GM12892 (cell line): ENCODE data around the gene ERVMER34-1. TPM values are rescaled to one million over a fixed set of nuclear protein-coding genes. Genes with fewer than 3 reads are reported as not detected.

Experiments
- DNase-seq: peaks from one replicate; pipeline ENCODE4 v3.0.0; 2011; ENCODE audit not compliant: insufficient read length
- FAIRE-seq: peaks from 2 replicates; lab custom pipeline; 2011; peaks lifted over from hg19 to GRCh38; lab: Jason Lieb, UNC
- POLR2A ChIP-seq: IDR thresholded peaks from 2 replicates; pipeline ENCODE4 v1.6.1; 2011; ENCODE audit warnings: low read depth, low read length, control low read depth
- POLR2AphosphoS5 ChIP-seq: IDR thresholded peaks from 2 replicates; pipeline ENCODE4 v1.6.1; 2011; ENCODE audit warnings: low read depth, low read length, control low read depth
- TAF1 ChIP-seq: IDR thresholded peaks from 2 replicates; pipeline ENCODE4 v1.6.1; 2011; ENCODE audit warnings: low read depth, mild to moderate bottlenecking, control low read depth, low read length, borderline replicate concordance
- polyA plus RNA-seq: library from polyadenylated mRNA; unstranded; fragments of >200 nt; gene quantifications from one replicate; pipeline ENCODE4 v1.2.1, GENCODE V29; 2012; ENCODE audit warnings: missing spikeins, inconsistent platforms; ENCODE audit not compliant: missing spikeins

Gene ERVMER34-1
- polyA plus RNA-seq: not detected

DNA sequence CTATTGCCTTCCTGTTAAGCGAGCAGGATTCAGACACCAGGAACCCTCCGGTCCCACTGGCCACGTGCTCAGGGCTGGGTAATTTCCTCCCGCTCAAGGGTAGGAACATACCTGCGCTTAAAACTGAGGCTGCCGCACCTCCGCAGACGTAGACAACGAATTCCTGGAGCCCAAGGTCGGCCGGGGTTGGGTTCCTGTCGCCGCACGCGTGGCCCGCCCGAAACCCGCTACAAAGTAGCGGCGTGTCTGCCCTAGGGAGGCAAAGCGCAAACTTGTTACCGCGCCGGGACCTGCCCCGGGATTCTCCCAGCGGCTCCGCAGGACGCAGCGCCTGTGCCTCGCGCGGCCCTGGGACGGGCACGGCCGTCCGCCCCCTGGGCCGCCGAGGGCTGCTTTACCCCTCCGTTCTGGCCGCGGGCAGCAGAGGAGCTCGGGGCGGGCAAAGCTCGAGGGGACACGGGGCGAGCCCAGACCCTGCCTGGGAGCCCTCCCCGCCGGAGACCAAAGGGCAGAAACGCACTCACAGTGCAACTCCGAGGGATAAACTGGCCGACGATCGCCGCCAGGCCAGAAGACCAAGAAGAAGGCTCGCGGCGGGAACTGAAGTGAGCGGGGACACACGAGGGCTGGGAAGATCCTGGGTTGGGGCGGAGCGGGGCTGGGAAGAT lies at the start of gene ERVMER34-1:
TSS of gene ERVMER34-1 (minus strand) at position 607 of the 668 bp plus-strand sequence. CDS start 5,905 bp downstream, outside the sequence.
- no peak for FAIRE-seq
- no peak for DNase-seq
- no peak for TF ChIP-seq POLR2A
- no peak for TF ChIP-seq TAF1
- no peak for TF ChIP-seq POLR2AphosphoS5

DNA sequence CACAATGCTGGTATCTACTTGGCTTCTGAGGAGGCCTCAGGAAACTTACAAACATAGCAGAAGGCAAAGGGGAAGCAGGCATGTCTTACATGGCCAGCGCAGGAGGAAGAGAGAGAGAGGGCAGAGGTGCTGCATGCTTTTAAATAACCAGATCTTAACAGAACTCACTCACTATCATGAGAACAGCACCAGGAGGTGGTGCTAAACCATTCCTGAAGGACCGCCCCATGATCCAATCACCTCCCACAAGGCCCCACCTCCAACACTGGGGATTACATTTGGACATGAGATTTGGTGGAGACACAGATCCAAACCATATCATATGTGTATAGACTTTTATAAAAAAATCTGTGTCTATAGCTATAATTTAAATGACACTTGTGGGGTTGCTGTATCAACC lies 48.6 kb upstream of the ERVMER34-1 start:
- FAIRE-seq (no peak), DNase-seq (no peak)
- TF ChIP-seq POLR2AphosphoS5 (no peak), POLR2A (no peak), TAF1 (no peak)

DNA sequence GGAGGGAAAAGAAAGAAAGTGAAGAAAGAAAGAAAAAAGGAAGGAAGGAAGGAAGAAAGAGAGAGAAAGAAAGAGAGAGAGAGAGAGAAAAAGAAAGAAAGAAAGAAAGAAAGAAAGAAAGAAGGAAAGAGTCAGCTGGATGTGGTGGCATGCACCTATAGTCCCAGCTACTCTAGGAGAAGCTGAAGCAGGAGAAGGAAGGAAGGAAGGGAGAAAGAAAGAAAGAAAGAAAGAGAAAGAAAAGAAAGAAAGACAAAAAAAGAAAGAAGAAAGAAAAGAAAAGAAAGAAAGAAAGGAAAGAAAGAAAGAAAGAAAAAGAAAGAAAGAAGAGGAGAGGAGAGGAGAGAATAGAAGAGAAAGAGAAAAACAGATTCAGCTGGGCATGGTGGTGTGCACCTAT lies 44.3 kb upstream of the ERVMER34-1 start:
- TF ChIP-seq POLR2AphosphoS5 (no peak), POLR2A (no peak), TAF1 (no peak)
- DNase-seq: no peak
- no peak for FAIRE-seq

DNA sequence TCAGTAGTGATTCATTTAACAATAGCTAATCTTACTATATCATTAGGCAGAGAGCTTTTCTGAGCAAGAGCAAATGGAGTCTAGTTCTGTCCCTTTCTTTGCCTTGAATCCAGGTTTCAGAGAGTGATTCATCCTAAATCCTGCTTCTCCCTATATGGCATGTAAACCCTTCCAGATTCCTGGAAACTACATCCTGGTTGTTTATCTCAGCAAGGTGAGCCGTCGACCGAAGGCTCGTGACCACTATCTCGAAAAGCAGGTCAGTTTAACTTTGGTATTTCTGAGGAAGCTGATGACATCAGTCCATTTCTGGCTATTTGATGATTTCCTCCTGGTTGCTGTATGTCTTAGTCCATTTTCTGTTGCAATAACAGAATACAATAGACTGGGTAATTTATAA lies 40.7 kb upstream of the ERVMER34-1 start:
- no peak for TF ChIP-seq TAF1
- no peak for TF ChIP-seq POLR2AphosphoS5
- TF ChIP-seq POLR2A: no peak
- DNase-seq: no peak
- no peak for FAIRE-seq

DNA sequence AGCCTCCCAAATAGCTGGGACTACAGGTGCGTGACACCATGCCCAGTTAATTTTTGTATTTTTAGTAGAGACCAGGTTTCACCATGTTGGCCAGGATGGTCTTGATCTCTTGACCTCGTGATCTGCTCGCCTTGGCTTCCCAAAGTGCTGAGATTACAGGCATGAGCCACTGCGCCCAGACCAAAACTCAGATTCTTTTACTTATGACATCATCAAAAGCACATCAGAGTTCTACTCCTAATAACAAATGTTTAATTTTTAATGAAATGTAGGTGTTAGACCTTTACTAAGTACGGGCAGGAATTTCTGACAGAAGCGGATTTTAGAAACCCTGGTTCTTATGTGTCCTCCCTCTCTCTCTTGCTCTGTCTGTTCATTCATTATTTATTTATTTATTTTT lies 38.5 kb upstream of the ERVMER34-1 start:
- FAIRE-seq: no peak

DNA sequence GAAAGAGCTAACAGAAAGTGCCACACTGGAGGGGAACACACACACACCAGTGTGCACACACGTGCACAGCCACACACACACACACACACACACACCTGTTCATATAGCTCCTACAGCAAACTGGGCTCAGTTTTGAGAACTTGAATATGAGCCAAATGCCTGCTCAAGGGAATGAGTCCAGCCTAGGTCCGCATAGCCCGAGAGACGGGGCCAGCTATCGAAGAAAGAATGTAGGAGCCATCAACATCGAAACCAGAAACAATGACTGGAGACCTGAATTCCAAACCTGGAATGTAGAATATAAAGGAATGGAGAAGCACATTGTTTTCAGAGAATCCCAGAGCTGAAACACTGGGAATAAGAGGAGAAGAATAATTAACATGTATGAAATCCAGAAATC lies 37.6 kb upstream of the ERVMER34-1 start:
- no peak for DNase-seq
- TF ChIP-seq TAF1 (no peak), POLR2A (no peak), POLR2AphosphoS5 (no peak)
- FAIRE-seq: no peak

More for the DNA sequence above, 38.5 kb upstream of the ERVMER34-1 start:
- TF ChIP-seq POLR2A (no peak), TAF1 (no peak), POLR2AphosphoS5 (no peak)
- no peak for DNase-seq

- no peak for FAIRE-seq
- TF ChIP-seq POLR2A (no peak), TAF1 (no peak), POLR2AphosphoS5 (no peak)
- no peak for DNase-seq
Observed at GRCh38 chr4:52783069-52783468, 31.8 kb upstream of the ERVMER34-1 start.

DNA sequence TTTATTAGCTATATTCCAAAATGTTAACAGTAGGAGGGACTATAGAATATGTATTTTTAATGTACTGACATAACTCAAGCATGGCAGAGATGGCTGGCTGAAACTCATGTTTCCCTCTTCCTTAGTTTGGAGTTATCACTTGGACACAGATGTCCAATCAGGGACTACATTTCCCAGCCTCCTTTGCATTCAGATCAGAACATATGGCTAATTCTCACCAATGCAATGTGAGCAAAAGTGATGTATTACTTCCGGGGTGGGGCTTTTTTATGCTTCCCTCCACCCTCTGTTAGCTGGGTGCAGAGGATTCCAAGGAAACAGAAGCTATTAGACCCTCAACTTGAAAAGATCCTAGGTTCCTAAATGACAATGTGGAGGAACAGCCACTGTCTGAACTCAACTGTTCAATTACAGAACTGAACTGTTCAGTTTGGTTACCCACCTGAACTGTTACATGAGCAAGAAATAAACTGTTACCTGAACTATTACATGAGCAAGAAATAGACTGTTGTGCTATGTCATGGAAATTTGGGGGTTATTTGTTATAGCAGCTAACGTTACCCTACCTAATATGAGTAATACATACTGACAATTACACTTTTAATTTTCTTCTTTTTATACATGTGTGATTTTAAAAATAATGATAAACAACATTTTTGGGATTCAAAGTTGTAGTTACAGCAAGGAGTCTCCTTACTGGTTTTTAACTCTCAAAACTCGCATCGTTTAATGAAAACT lies 29.6 kb upstream of the ERVMER34-1 start:
- no peak for DNase-seq
- FAIRE-seq: no peak
- TF ChIP-seq TAF1 (no peak), POLR2AphosphoS5 (no peak), POLR2A (no peak)

DNA sequence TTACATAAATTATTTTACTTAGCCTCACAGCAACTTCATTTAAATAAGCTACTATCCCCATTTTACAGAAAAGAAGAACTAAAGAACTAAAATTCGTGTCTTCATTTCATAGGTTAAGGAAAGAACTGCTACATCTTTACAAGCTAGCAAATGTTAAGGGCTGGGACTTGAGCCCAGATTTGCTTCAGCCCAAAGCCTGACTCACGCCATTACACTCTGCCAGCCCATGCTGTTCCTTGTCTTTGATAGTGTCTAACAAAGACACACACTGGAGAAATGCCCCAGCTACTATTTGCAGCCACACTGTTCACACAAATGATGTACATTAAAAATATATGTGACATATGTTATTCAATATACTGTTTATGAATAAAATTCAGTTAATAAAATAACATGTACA lies 29.0 kb upstream of the ERVMER34-1 start:
- TF ChIP-seq POLR2A: no peak
- TF ChIP-seq TAF1: no peak
- no peak for TF ChIP-seq POLR2AphosphoS5
- FAIRE-seq (no peak), DNase-seq (no peak)

DNA sequence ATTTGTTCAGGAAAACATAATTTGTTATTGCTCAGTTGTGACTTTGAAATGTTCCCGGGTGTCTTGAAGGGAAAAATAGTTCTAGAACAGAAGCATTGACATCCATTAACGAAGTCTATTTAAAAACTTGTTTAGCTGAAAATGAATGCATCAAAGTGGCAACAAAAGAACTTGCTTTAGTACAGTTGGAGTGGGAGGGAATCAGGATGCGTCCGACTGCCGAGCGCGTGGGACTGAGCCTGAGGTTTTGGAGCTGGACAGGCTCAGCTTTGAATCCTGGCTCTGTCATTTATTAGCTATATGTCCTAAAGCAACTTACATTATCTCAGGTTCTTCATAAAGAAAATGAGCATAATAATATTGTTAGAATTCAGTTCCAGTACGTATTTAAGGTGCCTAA lies 9.0 kb upstream of the ERVMER34-1 start:
- DNase-seq (no peak), FAIRE-seq (no peak)
- TF ChIP-seq POLR2AphosphoS5: no peak
- no peak for TF ChIP-seq TAF1
- no peak for TF ChIP-seq POLR2A

DNA sequence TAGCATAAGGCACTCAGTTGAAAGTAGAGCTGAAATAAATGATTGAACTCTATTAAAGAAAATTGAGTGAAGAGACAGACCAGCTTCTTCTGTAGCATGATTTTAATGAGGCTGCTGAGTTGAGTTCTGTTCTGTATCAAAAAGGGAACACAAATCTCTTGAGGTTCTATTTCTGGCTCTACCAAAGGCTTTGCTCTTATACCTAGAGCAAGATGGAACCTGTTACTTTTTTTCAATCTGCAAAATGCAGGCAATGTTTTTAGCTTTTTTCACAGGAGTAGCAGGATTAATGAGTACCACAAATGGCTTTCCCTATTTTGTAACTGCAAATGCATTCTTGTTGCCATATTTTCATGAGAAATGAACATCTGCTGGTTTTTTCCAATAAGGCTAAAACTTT lies 4.2 kb upstream of the ERVMER34-1 start:
- DNase-seq (no peak), FAIRE-seq (no peak)
- TF ChIP-seq POLR2AphosphoS5 (no peak), POLR2A (no peak), TAF1 (no peak)

DNA sequence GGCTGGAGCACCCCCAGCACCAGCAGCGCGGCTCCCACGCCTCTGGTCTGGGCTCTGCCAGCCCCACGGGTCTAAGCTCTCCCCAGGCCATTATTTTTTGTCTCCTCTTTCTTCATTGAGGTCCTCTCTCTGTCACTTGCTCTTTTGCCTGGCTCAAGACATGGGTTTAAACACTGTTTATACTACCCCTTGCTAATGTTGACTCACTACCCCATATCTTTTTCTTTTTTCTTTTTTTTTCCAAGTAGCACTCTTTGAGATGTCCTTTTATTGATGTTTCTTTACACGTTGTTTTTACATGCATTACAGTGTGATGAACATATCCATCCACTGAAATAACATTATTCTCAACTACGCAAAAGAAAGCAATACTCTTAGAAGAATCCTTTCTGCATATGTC lies 1.7 kb upstream of the ERVMER34-1 start:
- FAIRE-seq: no peak
- TF ChIP-seq POLR2AphosphoS5 (no peak), POLR2A (no peak), TAF1 (no peak)

More for the DNA sequence above, 1.7 kb upstream of the ERVMER34-1 start:
- no peak for DNase-seq
